Measurements from ENCODE around the gene SPRR2E.
"Not testable (repeated sequence)": the region's sequence is repeated elsewhere in the genome, so short reads cannot be mapped to it uniquely, and the experiment has no call there.

The SPRR2E gene

DNA sequence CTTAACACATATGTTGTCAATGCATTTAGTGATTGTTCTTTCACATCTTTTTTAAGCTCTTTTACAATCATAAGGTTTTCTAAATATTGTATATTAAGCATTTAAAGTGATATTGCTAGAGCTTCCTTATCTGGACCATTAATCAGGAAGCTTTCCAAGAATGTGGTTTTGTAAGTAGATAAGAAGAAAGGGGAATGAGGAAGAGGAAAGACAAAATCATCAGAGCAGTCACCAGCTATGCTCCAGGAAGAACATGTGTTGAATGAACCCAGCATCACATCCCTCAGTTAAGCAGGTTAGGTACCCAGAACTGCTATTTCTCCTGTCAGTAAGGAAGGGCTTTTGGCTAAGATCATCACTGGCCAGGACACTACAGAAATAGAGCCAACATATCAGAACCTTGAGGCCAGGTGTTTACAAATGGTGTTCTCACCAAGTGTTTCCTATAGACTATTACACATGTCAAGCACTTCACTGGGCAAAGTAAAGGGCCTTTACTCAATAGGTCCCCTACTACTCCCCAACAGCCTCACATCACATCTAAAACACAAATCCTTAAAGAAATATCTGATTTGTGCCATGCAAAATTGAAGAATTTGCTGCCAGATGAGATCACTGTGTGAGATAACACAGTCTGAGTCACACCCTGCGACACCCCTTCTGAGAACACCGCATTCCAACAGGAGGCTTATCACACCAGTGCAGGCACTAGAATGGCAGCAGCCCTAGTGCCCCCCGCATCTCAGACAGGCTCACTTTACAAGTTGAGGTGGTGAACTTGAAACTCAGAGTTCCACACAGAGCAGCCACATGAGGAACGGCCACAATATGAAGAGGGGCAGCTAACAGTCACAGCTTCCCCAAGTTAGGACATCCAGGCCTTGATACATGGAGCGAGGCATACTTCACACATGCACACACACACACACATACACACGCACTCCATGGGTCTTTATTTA is 35.2 kb downstream of the SPRR2E start:
- no peak for DNase-seq (ENCODE audit: low read depth)

DNA sequence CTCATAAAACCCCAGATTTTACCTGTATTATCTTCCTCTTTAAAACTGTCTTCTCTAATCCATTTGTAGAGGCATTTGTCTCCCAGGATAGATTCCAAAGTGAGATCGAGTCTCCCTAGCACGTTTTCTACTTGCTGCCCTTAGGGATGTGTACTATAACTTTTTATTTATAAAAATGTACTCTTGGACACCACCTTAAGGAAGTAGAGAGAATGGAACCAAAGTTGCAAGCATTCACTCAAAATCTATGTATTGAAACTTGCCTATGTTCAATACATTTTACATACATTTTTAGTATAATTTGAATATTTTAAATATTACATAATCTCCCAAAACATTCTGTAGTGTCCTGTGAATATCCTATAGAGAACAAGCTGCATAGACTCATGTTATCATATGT is 36.2 kb downstream of the SPRR2E start:
- no peak for DNase-seq (ENCODE audit: low read depth)

DNA sequence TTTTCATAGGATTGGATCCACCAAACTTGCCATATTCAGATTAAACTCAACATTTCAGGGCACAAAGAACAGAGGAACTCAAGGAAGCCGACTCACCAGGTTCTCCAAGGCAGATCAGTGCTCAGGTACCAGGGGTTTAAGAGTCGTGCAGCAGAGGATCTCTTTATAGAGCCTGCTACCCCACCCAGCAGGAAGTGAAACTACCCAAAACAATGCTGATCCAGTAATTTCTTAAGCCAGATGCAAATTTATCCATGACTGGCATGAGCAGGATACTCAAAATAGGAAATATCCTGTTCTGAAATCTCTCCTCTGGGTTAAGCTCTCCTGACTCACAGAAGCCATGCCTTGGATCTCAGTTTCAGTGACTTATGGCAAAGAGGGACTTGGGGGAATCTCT is 37.0 kb downstream of the SPRR2E start, which contains the start of gene SPRR2A:
Gene SPRR2A, minus strand, starts transcription at position 138 of the 400 bp plus-strand sequence. CDS start 777 bp downstream, outside the sequence.
- no peak for DNase-seq (ENCODE audit: low read depth)

DNA sequence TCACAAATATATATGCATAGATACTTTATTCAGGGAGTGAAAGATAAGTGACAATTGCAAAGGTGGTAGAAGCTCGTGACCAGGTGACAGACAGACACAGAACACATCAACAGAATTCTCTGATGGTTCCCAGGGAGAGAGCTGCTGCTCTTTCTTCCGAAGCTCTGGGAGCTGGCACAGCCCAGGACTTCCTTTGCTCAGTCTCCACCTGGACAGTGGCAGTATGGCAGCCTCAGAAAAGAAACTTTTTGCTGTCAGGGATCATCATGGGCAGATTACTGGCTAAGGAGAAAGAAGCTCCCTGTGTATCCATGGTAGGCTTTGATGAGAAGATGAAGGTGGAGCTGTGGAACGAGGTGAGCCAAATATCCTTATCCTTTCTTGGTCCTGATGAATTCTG is 38.2 kb downstream of the SPRR2E start:
- DNase-seq (ENCODE audit: low read depth) = not testable (repeated sequence)

DNA sequence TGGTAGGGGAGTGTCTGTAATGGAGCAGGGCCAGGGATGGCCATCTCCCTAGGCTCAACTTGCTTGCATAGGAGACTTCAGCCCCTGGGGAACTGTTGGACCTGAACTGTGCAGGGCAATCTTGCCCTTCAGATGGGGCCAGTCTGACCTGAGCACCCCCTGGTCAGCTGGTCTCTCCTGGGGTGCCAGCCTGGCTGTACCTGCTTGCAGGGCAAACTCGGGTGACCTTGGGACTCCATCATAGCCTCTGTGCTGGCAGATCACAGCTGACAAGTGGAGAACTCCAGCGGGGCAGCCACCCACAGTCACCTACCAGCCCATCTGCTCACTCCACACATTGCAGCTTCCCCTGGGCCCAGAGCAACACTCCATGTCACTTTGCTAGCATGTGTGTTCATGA is 45.1 kb downstream of the SPRR2E start:
- DNase-seq (ENCODE audit: low read depth) = no peak
